NCI-H1930 (cell line): ENCODE data around the gene CR1L.
"Not testable (repeated sequence)": the region's sequence is repeated elsewhere in the genome, so short reads cannot be mapped to it uniquely, and the experiment has no call there.

ENCODE experiments used
- DNase-seq, 2 experiments: peaks; one replicate each; lab custom pipeline; 2025; lab: John Stamatoyannopoulos, UW

CR1L gene

GRCh38 chr1:207646171-207646570, 1.2 kb downstream of the CR1L start:
- no peak for DNase-seq

- no peak for DNase-seq
These were observed 2.1 kb downstream of the CR1L start for GRCh38 chr1:207646944-207647579.

GRCh38 chr1:207647671-207648333, 2.9 kb downstream of the CR1L start:
- DNase-seq: no peak

- DNase-seq: no peak
These were observed 3.6 kb downstream of the CR1L start for GRCh38 chr1:207648334-207649209.

GRCh38 chr1:207649210-207649753, 4.3 kb downstream of the CR1L start:
- DNase-seq: no peak

- DNase-seq: no peak
These were observed 5.1 kb downstream of the CR1L start for GRCh38 chr1:207649865-207650580.

- DNase-seq: no peak
These were observed 6.7 kb downstream of the CR1L start for GRCh38 chr1:207651583-207651982.

- DNase-seq: no peak
These were observed 9.4 kb downstream of the CR1L start for GRCh38 chr1:207654320-207654719.

- no peak for DNase-seq
These were observed 13.5 kb downstream of the CR1L start for GRCh38 chr1:207658408-207658807.

- DNase-seq: no peak
These were observed 14.1 kb downstream of the CR1L start for GRCh38 chr1:207658904-207659485.

- no peak for DNase-seq
These were observed 14.7 kb downstream of the CR1L start for GRCh38 chr1:207659545-207660153.

- DNase-seq: not testable (repeated sequence)
These were observed 16.5 kb downstream of the CR1L start for GRCh38 chr1:207661420-207661819.

GRCh38 chr1:207666342-207666741, 21.4 kb downstream of the CR1L start:
- no peak for DNase-seq

GRCh38 chr1:207669528-207670009, 24.6 kb downstream of the CR1L start:
- no peak for DNase-seq

- no peak for DNase-seq
These were observed 25.3 kb downstream of the CR1L start for GRCh38 chr1:207670192-207670591.

- DNase-seq: no peak
These were observed 26.1 kb downstream of the CR1L start for GRCh38 chr1:207670997-207671396.

GRCh38 chr1:207672522-207673130, 27.7 kb downstream of the CR1L start:
- peak; percentile 1 to 11 for DNase-seq

- no peak for DNase-seq
These were observed 28.5 kb downstream of the CR1L start for GRCh38 chr1:207673399-207673798.

GRCh38 chr1:207676153-207676552, 31.2 kb downstream of the CR1L start:
- DNase-seq: no peak

GRCh38 chr1:207680590-207681388, 35.9 kb downstream of the CR1L start:
- not testable (repeated sequence) for DNase-seq
